K562 (cell line): ENCODE data around the gene STK33. TPM values are rescaled to one million over a fixed set of nuclear protein-coding genes. Genes with fewer than 3 reads are reported as not detected.

Source experiments
- polyA plus RNA-seq, 8 experiments: library from polyadenylated mRNA; depleted of rRNA in 4 of 8; stranded (reverse) in 5 of 8; unstranded in 3 of 8; fragments of >200 nt; fragmentation: Nextera tagmentation in 2 of 8; fragmentation: Illumina TruSeq in 1 of 8; extraction: Ambion mirVana in 2 of 8; extraction: Trizol in 1 of 8; gene quantifications; 2 replicates each; pipeline versions ENCODE4 v1.2.1 to v1.2.3, GENCODE V29; 2011 to 2014; ENCODE audit warnings: inconsistent platforms in 1 of 8, missing spikeins in 1 of 8
- total RNA-seq, 7 experiments: library from RNA; depleted of rRNA in 6 of 7; stranded (reverse); fragments of >200 nt in 6 of 7; fragmentation: Illumina TruSeq in 2 of 7; extraction: Trizol in 2 of 7; gene quantifications; 2 replicates each; pipeline versions ENCODE4 v1.2.1 to v1.2.3, GENCODE V29; 2011 to 2021; ENCODE audit warnings: low replicate concordance in 1 of 7
- TF ChIP-seq, protein P1 (sequence below), 2 experiments: fragments of 450-650 bp; formaldehyde crosslinking in 1 of 2; IDR thresholded peaks; 2 replicates each; pipeline versions ENCODE4 v1.4.0 to v1.6.1; 2014 to 2020; ENCODE audit warnings: mild to moderate bottlenecking in 2 of 2, borderline replicate concordance in 1 of 2, low read depth in 1 of 2

STK33 gene
- total and polyA plus RNA-seq, 9 of the 15 experiments (the other 6 are each of a cell fraction or from before 2014, with no cell fraction given) = not detected

DNA sequence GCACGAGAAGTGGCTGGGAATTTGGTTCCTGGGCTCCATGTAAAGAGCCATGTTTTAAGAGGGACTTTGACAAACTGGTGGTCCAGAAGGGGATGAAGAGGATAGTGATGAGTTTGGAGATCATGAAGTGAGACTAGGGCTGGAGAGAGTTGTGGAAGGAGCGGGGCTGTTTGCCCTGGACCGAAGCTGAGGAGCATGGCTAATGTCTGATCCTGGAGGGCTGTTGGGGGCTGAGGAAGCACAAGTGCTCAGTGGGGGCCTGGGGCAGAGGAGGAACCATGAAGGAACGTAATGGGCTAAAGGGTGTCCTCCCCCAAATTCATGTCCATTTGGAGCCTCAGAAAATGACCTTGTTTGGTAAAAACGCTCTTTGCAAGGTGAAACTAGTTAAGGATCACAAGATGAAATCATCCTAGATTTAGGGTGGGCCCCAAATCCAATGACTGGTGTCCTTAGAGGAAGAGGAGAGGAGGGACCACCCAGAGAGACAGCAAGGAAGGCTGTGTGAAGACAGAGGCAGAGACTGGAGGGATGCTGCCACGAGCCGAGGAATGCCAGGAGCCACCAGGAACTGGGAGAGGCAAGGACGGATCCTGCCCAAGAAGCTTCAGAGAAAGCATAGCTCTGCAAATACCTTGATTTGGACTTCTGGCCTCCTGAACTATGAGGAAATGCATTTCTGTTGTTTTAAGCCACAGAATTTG, 223.1 kb downstream of the STK33 start (continued):
- TF ChIP-seq, protein P1, sequence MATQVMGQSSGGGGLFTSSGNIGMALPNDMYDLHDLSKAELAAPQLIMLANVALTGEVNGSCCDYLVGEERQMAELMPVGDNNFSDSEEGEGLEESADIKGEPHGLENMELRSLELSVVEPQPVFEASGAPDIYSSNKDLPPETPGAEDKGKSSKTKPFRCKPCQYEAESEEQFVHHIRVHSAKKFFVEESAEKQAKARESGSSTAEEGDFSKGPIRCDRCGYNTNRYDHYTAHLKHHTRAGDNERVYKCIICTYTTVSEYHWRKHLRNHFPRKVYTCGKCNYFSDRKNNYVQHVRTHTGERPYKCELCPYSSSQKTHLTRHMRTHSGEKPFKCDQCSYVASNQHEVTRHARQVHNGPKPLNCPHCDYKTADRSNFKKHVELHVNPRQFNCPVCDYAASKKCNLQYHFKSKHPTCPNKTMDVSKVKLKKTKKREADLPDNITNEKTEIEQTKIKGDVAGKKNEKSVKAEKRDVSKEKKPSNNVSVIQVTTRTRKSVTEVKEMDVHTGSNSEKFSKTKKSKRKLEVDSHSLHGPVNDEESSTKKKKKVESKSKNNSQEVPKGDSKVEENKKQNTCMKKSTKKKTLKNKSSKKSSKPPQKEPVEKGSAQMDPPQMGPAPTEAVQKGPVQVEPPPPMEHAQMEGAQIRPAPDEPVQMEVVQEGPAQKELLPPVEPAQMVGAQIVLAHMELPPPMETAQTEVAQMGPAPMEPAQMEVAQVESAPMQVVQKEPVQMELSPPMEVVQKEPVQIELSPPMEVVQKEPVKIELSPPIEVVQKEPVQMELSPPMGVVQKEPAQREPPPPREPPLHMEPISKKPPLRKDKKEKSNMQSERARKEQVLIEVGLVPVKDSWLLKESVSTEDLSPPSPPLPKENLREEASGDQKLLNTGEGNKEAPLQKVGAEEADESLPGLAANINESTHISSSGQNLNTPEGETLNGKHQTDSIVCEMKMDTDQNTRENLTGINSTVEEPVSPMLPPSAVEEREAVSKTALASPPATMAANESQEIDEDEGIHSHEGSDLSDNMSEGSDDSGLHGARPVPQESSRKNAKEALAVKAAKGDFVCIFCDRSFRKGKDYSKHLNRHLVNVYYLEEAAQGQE (IDR thresholded peaks at IDR 0.05; ENCODE audit: borderline replicate concordance) = no peak
- TF ChIP-seq, protein P1 (CRISPR knock-in tag; IDR thresholded peaks at IDR 0.05; ENCODE audit: low read depth) = no peak
- TF ChIP-seq, all 486 proteins: peak for 0
